HL-60 (cell line): Measurements from ENCODE around the gene CDH23.

Source experiments
- GABPA ChIP-seq: IDR thresholded peaks from 2 replicates; pipeline ENCODE4 v1.6.1; 2012; ENCODE audit warnings: low read depth
- POLR2AphosphoS5 ChIP-seq: IDR thresholded peaks from 2 replicates; pipeline ENCODE4 v1.6.1; 2012; ENCODE audit warnings: low read depth
- TF ChIP-seq, protein P1 (sequence below): IDR thresholded peaks from one replicate; pipeline ENCODE4 v1.5.1; 2011; ENCODE audit warnings: low read length, control low read depth, inconsistent platforms; ENCODE audit not compliant: insufficient read depth
- TF ChIP-seq, protein P2 (sequence below): IDR thresholded peaks from 2 replicates; pipeline ENCODE4 v1.6.1; 2012; ENCODE audit warnings: low read depth; ENCODE audit not compliant: insufficient replicate concordance

DNA sequence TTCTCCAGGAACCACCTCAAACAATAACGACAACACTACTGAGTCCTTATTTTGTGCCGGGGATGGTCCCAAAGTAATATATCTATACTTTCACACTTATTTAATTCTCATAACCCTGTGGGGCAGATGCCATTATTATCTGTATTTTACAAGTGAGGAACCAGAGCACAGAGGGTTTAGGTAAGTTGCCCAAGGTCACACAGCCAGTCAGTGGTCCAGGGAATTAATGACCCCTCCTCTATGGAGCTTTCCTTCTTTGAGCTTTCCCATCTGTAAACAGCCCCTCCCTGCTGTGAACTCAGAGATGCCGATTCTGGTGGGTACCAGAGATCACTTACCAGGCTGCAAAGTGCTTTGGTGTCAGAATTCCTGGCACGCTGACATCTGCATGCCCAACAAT lies 217.2 kb downstream of the CDH23 start:
- TF ChIP-seq, protein P1, sequence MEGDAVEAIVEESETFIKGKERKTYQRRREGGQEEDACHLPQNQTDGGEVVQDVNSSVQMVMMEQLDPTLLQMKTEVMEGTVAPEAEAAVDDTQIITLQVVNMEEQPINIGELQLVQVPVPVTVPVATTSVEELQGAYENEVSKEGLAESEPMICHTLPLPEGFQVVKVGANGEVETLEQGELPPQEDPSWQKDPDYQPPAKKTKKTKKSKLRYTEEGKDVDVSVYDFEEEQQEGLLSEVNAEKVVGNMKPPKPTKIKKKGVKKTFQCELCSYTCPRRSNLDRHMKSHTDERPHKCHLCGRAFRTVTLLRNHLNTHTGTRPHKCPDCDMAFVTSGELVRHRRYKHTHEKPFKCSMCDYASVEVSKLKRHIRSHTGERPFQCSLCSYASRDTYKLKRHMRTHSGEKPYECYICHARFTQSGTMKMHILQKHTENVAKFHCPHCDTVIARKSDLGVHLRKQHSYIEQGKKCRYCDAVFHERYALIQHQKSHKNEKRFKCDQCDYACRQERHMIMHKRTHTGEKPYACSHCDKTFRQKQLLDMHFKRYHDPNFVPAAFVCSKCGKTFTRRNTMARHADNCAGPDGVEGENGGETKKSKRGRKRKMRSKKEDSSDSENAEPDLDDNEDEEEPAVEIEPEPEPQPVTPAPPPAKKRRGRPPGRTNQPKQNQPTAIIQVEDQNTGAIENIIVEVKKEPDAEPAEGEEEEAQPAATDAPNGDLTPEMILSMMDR = no peak
- TF ChIP-seq POLR2AphosphoS5 (no peak), GABPA (no peak)
- TF ChIP-seq, protein P2, sequence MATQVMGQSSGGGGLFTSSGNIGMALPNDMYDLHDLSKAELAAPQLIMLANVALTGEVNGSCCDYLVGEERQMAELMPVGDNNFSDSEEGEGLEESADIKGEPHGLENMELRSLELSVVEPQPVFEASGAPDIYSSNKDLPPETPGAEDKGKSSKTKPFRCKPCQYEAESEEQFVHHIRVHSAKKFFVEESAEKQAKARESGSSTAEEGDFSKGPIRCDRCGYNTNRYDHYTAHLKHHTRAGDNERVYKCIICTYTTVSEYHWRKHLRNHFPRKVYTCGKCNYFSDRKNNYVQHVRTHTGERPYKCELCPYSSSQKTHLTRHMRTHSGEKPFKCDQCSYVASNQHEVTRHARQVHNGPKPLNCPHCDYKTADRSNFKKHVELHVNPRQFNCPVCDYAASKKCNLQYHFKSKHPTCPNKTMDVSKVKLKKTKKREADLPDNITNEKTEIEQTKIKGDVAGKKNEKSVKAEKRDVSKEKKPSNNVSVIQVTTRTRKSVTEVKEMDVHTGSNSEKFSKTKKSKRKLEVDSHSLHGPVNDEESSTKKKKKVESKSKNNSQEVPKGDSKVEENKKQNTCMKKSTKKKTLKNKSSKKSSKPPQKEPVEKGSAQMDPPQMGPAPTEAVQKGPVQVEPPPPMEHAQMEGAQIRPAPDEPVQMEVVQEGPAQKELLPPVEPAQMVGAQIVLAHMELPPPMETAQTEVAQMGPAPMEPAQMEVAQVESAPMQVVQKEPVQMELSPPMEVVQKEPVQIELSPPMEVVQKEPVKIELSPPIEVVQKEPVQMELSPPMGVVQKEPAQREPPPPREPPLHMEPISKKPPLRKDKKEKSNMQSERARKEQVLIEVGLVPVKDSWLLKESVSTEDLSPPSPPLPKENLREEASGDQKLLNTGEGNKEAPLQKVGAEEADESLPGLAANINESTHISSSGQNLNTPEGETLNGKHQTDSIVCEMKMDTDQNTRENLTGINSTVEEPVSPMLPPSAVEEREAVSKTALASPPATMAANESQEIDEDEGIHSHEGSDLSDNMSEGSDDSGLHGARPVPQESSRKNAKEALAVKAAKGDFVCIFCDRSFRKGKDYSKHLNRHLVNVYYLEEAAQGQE = no peak
